Tongue (tissue), 2 donors: ENCODE data around the gene ETAA1. TPM values are rescaled to one million over a fixed set of nuclear protein-coding genes. Genes with fewer than 3 reads are reported as not detected.
A peak's percentile ranks its signal among the peaks of the same experiment; 100 is the strongest.

Experiments used
- DNase-seq: peaks from one replicate; pipeline ENCODE4 v3.0.0-alpha.2; 2015
- total RNA-seq: library from RNA; depleted of rRNA; stranded (reverse); fragments of >200 nt; gene quantifications from one replicate; pipeline ENCODE4 v1.2.3, GENCODE V29; 2014

ETAA1 gene
- 27.7 TPM for total RNA-seq

DNA sequence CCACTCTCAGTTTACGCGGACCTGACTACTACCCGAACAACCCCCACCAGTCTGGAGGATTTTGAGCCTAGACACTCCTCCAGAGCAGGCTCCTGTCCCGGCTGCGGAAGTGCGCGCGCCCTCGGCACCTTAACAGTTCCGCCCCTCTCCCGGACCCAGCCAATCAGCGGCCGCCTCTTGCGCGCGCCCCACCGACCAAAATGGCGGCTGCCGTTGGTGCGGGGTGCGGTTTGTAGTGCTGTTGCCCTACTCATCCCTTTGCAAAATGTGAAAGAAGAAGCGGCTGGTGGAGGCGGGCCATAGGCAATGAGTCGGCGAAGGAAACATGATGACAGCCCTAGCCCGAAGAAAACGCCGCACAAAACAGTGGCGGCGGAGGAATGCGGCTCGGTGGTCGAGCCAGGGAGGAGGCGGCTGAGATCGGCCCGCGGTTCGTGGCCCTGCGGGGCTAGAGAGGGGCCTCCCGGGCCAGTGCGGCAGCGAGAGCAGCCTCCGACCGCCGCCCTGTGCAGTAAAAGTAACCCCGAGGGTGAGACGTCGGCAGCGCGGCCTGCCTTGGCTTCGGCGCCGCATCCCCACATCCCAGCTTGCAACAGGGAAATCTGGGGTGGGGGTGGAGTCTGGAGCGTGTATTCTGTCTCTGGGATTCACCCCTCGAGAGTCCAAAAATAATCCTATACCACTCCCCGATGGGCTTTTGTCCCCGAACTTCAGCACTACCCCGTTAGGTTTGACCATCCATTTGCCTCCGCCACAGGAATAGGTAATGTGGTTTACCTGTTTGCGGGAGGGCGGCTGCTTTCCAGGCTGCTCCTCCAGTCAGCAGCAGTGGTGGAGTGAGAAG, at the start of gene ETAA1:
TSS of gene ETAA1 (plus strand) at position 191 of the 844 bp plus-strand sequence. CDS start at position 307, 116 bp downstream.
- DNase-seq = peak; percentile 97

GRCh38 chr2:67366832-67367412, 30.2 kb upstream of the ETAA1 start:
- peak; percentile 16 for DNase-seq

GRCh38 chr2:67374481-67374880, 22.7 kb upstream of the ETAA1 start:
- no peak for DNase-seq

- DNase-seq = no peak
Measured at GRCh38 chr2:67374949-67375348, 22.2 kb upstream of the ETAA1 start.

DNA sequence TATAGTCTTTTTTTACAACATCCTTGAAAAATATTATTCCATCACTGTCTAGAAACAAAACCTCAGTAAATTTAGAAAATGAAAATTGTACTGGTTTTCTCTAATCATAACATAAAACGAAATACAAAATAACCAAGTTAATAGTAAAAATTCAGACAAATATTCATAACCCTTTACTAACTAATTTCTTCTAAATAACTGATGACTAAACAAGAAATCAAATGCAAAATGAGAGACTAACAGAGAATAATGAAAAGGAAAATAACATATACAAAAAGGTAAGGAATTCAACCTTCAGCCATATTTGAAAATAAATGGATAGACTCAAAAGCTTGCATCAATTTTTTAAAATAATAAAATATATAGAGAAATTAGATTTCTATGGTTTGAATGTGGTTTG, 18.6 kb upstream of the ETAA1 start:
- no peak for DNase-seq

DNA sequence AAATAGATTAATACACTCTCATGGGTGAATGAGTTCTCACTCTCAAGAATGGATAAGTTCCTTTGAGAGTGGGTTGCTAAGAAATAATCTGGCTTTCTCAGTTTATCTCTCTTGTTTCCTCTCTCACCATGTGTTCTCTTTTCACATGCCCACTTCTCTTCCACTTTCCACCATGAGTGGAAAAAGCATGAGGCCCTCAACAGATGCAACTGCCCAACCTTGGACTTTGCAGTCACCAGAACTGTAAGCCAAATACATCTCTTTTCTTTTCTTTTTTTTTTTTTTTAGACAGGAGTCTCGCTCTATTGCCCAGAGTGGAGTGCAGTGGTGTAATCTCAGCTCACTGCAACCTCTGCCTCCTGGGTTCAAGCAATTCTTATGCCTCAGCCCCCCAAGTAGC, 18.1 kb upstream of the ETAA1 start:
- DNase-seq = no peak

GRCh38 chr2:67384123-67384822, 12.9 kb upstream of the ETAA1 start:
- DNase-seq = no peak

GRCh38 chr2:67388680-67389079, 8.5 kb upstream of the ETAA1 start:
- no peak for DNase-seq

GRCh38 chr2:67389286-67389685, 7.8 kb upstream of the ETAA1 start:
- DNase-seq = no peak

DNA sequence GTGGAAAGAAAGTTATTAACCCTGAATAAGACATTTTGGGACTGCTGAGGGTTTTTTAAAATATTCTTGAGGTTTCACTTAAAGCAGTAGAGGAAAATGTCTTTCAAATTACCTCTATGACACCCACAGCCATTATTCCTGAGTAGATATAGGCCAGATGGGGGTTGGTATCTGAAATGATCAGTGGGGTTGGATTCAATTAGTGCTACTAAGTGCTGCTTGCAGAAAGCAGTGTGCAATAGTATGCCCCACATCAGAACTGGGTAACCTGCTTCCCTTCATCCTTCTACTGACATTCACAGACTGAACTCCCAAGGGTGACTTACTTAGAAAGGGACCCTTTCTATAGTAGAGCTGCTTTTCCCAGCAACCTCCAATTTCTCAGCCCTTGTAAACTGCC, 7.3 kb upstream of the ETAA1 start:
- no peak for DNase-seq

GRCh38 chr2:67393237-67393636, 3.9 kb upstream of the ETAA1 start:
- no peak for DNase-seq

DNA sequence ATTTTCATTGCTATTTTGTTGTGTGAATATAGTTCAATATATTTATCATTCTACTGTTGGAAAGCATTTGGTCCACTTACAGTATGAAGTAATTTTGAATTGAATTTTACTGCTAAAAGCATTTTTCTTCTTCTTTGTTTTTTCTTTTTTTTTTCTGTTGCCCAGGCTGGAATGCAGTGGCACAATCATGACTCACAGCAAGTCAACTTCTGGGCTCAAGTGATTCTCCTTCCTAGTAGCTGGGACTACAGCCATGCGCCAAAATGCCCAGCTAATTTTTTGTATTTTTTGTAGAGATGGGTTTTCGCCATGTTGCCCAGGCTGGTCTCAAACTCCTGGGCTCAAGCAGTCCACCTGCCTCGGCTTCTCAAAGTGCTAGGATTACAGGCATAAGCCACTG, 2.4 kb upstream of the ETAA1 start:
- no peak for DNase-seq

- no peak for DNase-seq
Measured at GRCh38 chr2:67399144-67399543, 2.0 kb downstream of the ETAA1 start.

DNA sequence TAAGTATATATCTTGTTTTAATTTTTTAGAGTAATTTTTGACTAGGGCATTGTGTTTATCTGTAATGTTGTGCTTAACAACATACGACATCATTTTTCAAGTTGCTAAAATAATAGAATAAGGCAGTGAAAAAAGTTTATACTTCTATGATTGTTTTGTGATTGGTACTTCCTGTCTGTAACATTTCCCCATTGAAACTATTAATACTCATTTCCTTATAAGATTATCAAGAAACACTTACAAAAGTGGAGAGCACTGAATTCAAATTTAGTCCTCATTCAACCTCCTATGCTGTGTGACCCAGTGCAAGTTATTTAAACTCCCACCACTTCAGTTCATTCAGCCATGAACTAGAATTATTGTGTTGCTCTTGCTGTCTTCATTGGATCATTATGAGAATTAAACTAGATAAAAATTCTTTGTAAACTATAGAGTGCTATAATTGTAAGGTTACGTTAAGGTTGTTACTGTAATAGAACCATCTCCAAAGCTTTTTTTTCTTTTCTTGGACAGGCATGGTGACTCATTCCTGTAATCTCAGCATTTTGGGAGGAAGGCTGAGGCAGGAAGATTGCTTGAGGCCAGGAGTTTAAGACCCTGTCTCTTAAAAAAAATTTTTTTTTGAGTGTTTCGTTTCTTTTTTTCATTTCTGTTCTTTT, 2.8 kb downstream of the ETAA1 start:
- no peak for DNase-seq

GRCh38 chr2:67400560-67401485, 3.7 kb downstream of the ETAA1 start:
- DNase-seq = no peak

GRCh38 chr2:67408346-67408745, 11.2 kb downstream of the ETAA1 start:
- no peak for DNase-seq

GRCh38 chr2:67412424-67412823, 15.3 kb downstream of the ETAA1 start:
- no peak for DNase-seq

DNA sequence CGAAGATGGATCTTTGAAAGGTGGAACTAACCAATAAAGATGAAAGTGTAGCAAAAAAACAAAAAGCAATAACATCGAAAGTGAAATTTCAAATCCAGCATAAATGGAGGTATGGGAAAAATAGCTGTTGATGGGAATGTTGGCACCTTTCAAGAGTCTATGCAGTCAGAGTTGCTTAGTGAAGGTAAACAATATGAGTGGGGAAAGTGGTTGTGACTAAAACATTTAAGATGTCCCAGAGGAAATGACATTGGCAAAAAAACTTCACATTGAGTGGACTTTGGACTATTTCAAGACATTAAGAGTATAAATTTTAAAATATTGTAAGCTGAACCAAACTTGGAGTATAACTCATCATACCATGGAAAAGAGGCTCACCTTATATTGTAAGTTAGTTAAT, 17.7 kb downstream of the ETAA1 start:
- no peak for DNase-seq

DNA sequence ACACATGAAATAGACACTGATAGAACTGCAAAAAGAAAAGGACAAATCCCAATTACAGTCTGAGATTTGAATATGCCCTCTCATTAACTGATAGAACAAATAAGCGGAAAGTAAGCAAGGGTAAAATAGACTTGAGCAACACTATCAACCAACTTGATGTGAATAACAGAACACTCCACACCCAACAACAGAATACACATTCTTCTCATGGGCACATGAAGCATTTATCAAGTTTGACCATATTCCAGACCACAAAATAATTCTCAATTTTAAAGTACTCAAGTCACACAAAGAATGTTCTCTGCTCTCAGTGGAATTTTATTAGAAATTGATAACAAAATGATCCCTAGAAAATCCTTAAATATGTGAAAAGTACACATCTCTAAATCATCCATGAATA, 19.0 kb downstream of the ETAA1 start:
- no peak for DNase-seq

- DNase-seq = no peak
Measured at GRCh38 chr2:67423489-67423888, 26.4 kb downstream of the ETAA1 start.

- no peak for DNase-seq
Measured at GRCh38 chr2:67436221-67436620, 39.1 kb downstream of the ETAA1 start.

DNA sequence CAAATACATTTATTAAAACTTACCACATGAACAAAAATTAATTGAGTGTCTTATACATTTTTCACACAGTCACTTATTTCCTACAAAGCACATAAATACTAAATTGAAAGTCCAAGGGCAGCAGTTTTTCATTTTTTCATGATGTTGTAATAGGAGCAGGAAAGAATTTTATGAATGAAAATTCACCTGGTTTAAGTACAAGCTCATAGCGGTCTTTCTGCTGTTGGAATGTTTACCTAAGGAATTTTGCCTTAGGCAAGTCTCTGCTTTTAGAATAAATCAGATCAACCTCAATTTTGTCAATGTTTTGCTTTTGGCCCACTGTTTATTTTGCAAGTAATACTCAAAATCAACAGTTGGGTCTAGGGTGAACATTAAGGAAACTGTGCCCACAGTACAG, 40.0 kb downstream of the ETAA1 start:
- no peak for DNase-seq
